ENCODE measurements around the gene ATP6V1B1. TPM values are rescaled to one million over a fixed set of nuclear protein-coding genes. Genes with fewer than 3 reads are reported as not detected.

ATP6V1B1 gene
- 1.2 to 2.5 TPM (median 2.4 TPM) in 5 replicates for total RNA-seq (2022; extraction: Qiagen RNA extraction; ENCODE audit: low read depth)

DNA sequence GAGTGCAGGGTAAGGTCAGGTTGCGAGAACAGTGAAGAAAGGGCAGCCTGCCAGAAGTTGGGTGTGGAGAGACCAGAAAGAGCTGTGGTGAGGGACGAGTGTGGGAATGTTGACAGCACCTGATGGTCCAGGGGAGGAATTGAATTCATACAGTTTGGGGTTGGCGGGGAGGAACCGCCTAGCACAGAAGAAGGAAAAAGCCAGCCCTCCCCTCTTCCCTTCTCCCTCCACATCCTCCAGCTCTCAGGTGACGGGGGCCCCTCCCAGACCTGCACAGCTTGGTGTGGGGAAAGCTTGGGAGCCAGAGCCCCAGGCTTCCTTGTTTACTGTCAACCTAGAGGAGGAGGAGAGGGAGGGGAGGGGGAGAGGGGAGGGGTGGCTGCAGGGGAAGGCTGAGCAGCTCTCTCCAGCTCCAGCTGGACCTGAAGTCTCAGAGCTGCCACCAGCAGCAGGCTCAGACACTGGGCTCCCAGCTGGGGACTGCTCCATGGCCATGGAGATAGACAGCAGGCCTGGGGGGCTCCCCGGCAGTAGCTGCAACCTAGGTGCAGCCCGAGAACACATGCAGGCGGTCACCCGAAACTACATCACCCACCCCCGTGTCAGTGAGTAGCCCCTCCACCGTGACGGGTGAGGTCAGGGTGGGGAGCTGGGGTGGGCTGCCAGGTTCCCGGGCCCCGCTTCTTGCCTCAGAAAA lies at the start of gene ATP6V1B1:
Gene ATP6V1B1, plus strand, starts transcription at position 433 of the 697 bp plus-strand sequence. Its CDS starts 55 bp downstream, at position 488.

DNA sequence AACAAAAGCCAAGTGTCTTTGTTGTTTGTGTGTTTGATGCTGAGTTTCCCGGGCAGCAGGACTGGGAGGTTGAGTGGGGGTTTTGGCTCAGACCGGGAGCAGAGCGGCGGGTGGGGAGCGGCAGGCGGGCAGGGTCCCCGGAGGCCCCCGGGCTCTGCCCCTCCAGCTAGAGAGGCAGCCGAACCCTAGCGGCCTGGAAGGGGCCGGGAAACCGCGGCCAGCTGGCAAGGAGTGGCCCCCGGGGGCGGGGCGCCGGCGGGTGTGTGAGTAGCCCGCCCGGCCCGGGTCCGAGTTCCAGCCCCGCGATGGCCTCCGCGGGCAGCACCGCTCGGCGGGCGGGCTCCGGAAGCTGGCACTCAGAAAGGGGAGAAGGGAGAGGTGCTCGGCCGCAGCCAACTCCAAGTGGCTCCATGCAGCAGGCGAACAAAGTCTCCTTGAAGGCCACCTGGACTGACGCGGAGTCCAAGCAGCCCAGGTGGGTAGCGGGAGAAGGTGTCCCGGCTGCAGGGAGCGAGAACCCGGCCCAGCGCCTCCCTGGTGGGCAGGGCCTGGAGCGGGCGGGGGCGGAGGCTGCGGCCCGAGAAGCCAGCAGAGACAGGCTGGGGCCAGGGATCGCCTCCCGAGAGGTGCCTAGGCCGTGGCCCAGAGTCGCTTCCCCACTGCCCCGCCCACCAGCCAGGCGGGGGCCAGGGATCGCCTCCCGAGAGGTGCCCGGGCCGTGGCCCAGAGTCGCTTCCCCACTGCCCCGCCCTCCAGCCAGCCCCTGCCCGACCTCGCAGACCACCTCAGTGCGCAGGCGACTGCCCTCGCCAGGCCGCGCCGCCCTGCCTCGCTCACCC lies 42.9 kb downstream of the ATP6V1B1 start, which contains the start of gene ANKRD53:
Gene ANKRD53, plus strand, starts transcription at position 290 of the 839 bp plus-strand sequence. Its CDS starts 16 bp downstream, at position 306.

DNA sequence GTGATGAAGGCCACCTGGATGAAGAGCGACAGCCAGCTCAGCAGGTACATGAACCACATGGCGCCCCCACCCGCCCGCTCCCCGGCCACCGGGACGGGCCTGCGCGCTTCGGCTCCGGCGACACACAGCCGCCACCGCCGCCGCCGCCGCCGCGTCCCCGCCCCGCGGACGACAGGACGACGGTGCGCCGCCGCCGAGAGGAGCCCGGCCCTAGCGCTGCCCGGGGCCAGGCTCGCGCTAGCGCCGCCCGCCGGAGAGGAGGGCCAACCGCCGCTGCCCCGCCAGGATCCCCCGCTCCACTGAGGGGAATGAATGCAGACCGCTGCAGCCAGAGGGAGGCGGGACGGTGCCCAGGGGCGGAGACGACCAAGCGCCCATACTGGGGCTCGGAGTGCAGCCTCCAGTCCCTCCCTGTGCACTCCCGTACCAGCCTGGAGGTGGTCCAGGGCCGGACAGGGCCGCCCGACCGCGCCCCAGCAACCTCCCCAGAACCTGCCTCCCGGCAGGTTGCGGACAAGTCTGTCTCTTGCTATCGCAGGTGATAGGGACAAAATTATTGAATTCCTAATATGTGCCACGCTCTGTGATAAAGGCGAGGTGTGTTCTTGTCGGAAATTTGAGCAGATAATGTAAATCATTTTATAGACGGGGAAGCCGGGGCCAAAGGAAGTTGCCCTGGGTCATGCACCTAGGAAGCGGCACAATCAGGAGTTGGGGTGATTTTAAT lies 59.2 kb downstream of the ATP6V1B1 start, which contains the start of gene TEX261:
Gene TEX261, minus strand, starts transcription at position 175 of the 727 bp plus-strand sequence. Its CDS starts 116 bp downstream, at position 59.

Other genes with a start within 250 kb of the ATP6V1B1 start
- 18.8 to 27.9 TPM (median 24.0 TPM) in 5 replicates for gene ADD2, start 167.7 kb upstream of the ATP6V1B1 start, total RNA-seq (2022; extraction: Qiagen RNA extraction; ENCODE audit: low read depth)
- not detected in 5 replicates for gene FIGLA, start 145.3 kb upstream of the ATP6V1B1 start, total RNA-seq (2022; extraction: Qiagen RNA extraction; ENCODE audit: low read depth)
- not detected in 5 replicates for gene CLEC4F, start 115.3 kb upstream of the ATP6V1B1 start, total RNA-seq (2022; extraction: Qiagen RNA extraction; ENCODE audit: low read depth)
- gene CD207, start 100.1 kb upstream of the ATP6V1B1 start, total RNA-seq (2022; extraction: Qiagen RNA extraction; ENCODE audit: low read depth) = not detected in 5 replicates
- gene VAX2, start 35.3 kb upstream of the ATP6V1B1 start, total RNA-seq (2022; extraction: Qiagen RNA extraction; ENCODE audit: low read depth) = 3.4 to 4.7 TPM (median 4.0 TPM) in 5 replicates
- gene ANKRD53, start 42.7 kb downstream of the ATP6V1B1 start, total RNA-seq (2022; extraction: Qiagen RNA extraction; ENCODE audit: low read depth) = 0.12 TPM in 1 of 5 replicates, not detected in the others
- gene TEX261, start 59.0 kb downstream of the ATP6V1B1 start, total RNA-seq (2022; extraction: Qiagen RNA extraction; ENCODE audit: low read depth) = 71.1 to 85.5 TPM (median 78.7 TPM) in 5 replicates
- 60.9 to 87.9 TPM (median 78.9 TPM) in 5 replicates for gene NAGK, start 132.7 kb downstream of the ATP6V1B1 start, total RNA-seq (2022; extraction: Qiagen RNA extraction; ENCODE audit: low read depth)
- 11.3 to 14.0 TPM (median 12.7 TPM) in 5 replicates for gene MCEE, start 194.3 kb downstream of the ATP6V1B1 start, total RNA-seq (2022; extraction: Qiagen RNA extraction; ENCODE audit: low read depth)
- 37.3 to 44.6 TPM (median 40.5 TPM) in 5 replicates for gene MPHOSPH10, start 194.7 kb downstream of the ATP6V1B1 start, total RNA-seq (2022; extraction: Qiagen RNA extraction; ENCODE audit: low read depth)

All from A549 treated with GW870086 at 1 μM for 4 hours (cell line).